IPS DF 6.9 (cell line): ENCODE data around the gene LETMD1.

Experiments used
- DNase-seq: peaks from one replicate; pipeline ENCODE4 v3.0.0-alpha.2; 2013; ENCODE audit warnings: low read depth, low spot score
- H3K27ac ChIP-seq: one replicate; pipeline ENCODE4 v1.5.1; 2013; ENCODE audit warnings: low read length, control low read depth
- H3K27me3 ChIP-seq: 2 replicates; pipeline ENCODE4 v1.6.1; 2013; ENCODE audit warnings: mild to moderate bottlenecking, low read length; ENCODE audit not compliant: control insufficient read depth, insufficient read depth
- H3K36me3 ChIP-seq: 2 replicates; pipeline ENCODE4 v1.6.1; 2013; ENCODE audit warnings: low read length; ENCODE audit not compliant: control insufficient read depth, insufficient read depth
- H3K4me1 ChIP-seq: 2 replicates; pipeline ENCODE4 v1.6.1; 2013; ENCODE audit warnings: low read length; ENCODE audit not compliant: control insufficient read depth, insufficient read depth
- H3K4me3 ChIP-seq: 2 replicates; pipeline ENCODE4 v1.5.1; 2013; ENCODE audit warnings: mild to moderate bottlenecking, low read length
- H3K9me3 ChIP-seq: 2 replicates; pipeline ENCODE4 v1.6.1; 2013; ENCODE audit warnings: low read length, inconsistent platforms; ENCODE audit not compliant: control insufficient read depth, insufficient read depth
- WGBS: extraction: QIAGEN DNeasy Blood & Tissue Kit; methylation state at CpG from one replicate; pipeline ENCODE4 v1.1.7; 2013; ENCODE audit warnings: mixed read lengths, missing lambda C conversion rate; ENCODE audit not compliant: insufficient read length, insufficient coverage; 5-methylcytosine and 5-hydroxymethylcytosine counted together

Gene LETMD1

DNA sequence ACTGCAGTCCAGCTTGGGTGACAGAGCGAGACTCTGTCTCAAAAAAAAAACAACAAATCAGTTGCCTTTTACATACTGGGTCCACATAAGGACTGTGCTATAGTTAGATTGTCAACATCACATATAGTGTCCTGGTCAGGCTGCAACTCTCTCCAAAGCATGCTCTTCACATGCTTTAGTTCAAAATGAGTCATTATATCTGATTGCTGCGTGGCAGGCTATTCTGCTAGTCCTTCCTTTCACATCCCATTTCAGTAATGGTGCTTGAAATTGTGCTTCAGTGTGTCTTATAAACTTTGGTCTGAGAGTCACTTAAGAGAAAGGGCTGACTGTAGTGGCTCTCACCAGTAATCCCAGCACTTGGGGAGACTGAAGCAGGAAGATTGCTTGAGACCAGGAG lies 6.9 kb downstream of the LETMD1 start:
- Histone ChIP-seq H3K27ac (no peak overlapping the region), H3K9me3 (no peaks in the 10 kb centered on the region), H3K36me3 (peaks cover 14% of the 10 kb centered on the region; the same call in 1 of the 2 replicates), H3K4me1 (no peaks in the 10 kb centered on the region), H3K4me3 (no peak overlapping the region), H3K27me3 (no peaks in the 10 kb centered on the region)
- WGBS = no CpG with 5 or more reads among the region's 2 CpGs
- DNase-seq = no peak

DNA sequence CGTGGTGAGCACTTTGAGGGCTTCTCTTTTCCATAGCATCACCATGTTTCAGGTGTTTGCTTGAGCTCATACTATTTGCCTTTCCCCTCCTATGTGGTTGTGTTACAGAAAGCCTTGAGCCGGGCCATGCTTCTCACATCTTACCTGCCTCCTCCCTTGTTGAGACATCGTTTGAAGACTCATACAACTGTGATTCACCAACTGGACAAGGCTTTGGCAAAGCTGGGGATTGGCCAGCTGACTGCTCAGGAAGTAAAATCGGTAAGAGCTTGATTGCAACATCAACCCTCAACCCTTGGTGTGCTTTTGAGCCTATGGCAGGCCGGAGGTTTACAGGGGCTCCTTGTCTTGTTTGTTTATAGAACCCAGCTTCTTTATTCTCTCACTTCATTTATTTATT lies 8.1 kb downstream of the LETMD1 start:
- no peaks in the 10 kb centered on the region for H3K4me1 ChIP-seq
- no CpG with 5 or more reads among the region's 5 CpGs for WGBS
- H3K36me3 ChIP-seq = peaks cover 14% of the 10 kb centered on the region; the same call in 1 of the 2 replicates
- DNase-seq = no peak
- H3K27me3 ChIP-seq = no peaks in the 10 kb centered on the region
- no peak overlapping the region for H3K27ac ChIP-seq
- H3K4me3 ChIP-seq = no peak overlapping the region
- no peaks in the 10 kb centered on the region for H3K9me3 ChIP-seq

DNA sequence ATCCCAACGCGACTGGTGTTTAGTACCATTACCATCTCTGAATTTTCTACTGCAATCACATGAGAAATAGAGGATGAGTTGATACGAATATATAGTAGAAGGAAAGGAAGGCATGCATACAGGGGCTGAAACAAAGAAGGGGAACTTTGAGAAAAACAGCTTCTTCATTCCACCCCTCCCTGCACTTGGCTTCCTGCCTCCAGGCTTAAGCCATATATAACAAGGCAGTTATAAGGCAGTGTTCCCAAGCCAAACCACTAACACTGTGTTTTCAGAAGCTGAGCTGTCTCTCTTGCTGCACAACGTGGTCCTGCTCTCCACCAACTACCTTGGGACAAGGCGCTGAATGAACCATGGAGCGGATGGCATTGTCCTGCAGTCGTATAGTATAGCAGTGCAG lies 11.0 kb downstream of the LETMD1 start:
- H3K27me3 ChIP-seq = no peaks in the 10 kb centered on the region
- no peak overlapping the region for H3K27ac ChIP-seq
- DNase-seq = no peak
- H3K36me3 ChIP-seq = peaks cover 17% of the 10 kb centered on the region; the same call in 1 of the 2 replicates
- WGBS = no CpG with 5 or more reads among the region's 7 CpGs
- no peaks in the 10 kb centered on the region for H3K9me3 ChIP-seq
- no peak overlapping the region for H3K4me3 ChIP-seq
- H3K4me1 ChIP-seq = no peaks in the 10 kb centered on the region

- DNase-seq = no peak
- no peaks in the 10 kb centered on the region for H3K9me3 ChIP-seq
- H3K27ac ChIP-seq = no peak overlapping the region
- no peaks in the 10 kb centered on the region for H3K4me1 ChIP-seq
- WGBS = no CpG with 5 or more reads among the region's 9 CpGs
- no peaks in the 10 kb centered on the region for H3K27me3 ChIP-seq
- peaks cover 25% of the 10 kb centered on the region; the same call in 1 of the 2 replicates for H3K36me3 ChIP-seq
- H3K4me3 ChIP-seq = no peak overlapping the region
Measured at GRCh38 chr12:51062631-51063397, 14.7 kb downstream of the LETMD1 start.

GRCh38 chr12:51065530-51065929 lies 17.4 kb downstream of the LETMD1 start:
- Histone ChIP-seq H3K4me1 (no peaks in the 10 kb centered on the region), H3K9me3 (no peaks in the 10 kb centered on the region), H3K4me3 (no peak overlapping the region), H3K27me3 (no peaks in the 10 kb centered on the region), H3K27ac (no peak overlapping the region), H3K36me3 (peaks cover 23% of the 10 kb centered on the region)
- no peak for DNase-seq
- WGBS = no CpG with 5 or more reads among the region's 5 CpGs

GRCh38 chr12:51067229-51067628 lies 19.1 kb downstream of the LETMD1 start:
- H3K9me3 ChIP-seq = no peaks in the 10 kb centered on the region

GRCh38 chr12:51067771-51068170 lies 19.6 kb downstream of the LETMD1 start:
- no peaks in the 10 kb centered on the region for H3K9me3 ChIP-seq
- H3K27ac ChIP-seq = no peak overlapping the region
- no peak for DNase-seq
- WGBS = no CpG with 5 or more reads among the region's 7 CpGs
- no peaks in the 10 kb centered on the region for H3K27me3 ChIP-seq
- no peaks in the 10 kb centered on the region for H3K4me1 ChIP-seq
- H3K36me3 ChIP-seq = peaks cover 26% of the 10 kb centered on the region
- no peak overlapping the region for H3K4me3 ChIP-seq

More at GRCh38 chr12:51067229-51067628, 19.1 kb downstream of the LETMD1 start:
- no peak overlapping the region for H3K27ac ChIP-seq
- H3K36me3 ChIP-seq = peaks cover 26% of the 10 kb centered on the region
- no CpG with 5 or more reads among the region's 4 CpGs for WGBS
- H3K4me1 ChIP-seq = no peaks in the 10 kb centered on the region
- DNase-seq = no peak
- H3K27me3 ChIP-seq = no peaks in the 10 kb centered on the region
- H3K4me3 ChIP-seq = no peak overlapping the region

GRCh38 chr12:51070004-51070403 lies 21.9 kb downstream of the LETMD1 start:
- no peak for DNase-seq
- Histone ChIP-seq H3K9me3 (no peaks in the 10 kb centered on the region), H3K27me3 (no peaks in the 10 kb centered on the region), H3K4me1 (no peaks in the 10 kb centered on the region), H3K27ac (no peak overlapping the region), H3K4me3 (no peak overlapping the region), H3K36me3 (peaks cover 21% of the 10 kb centered on the region)
- WGBS = no CpG with 5 or more reads among the region's 3 CpGs

- Histone ChIP-seq H3K4me1 (no peaks in the 10 kb centered on the region), H3K4me3 (no peak overlapping the region), H3K27me3 (no peaks in the 10 kb centered on the region), H3K9me3 (no peaks in the 10 kb centered on the region), H3K36me3 (peaks cover 14% of the 10 kb centered on the region), H3K27ac (no peak overlapping the region)
- no peak for DNase-seq
- WGBS = no CpG with 5 or more reads among the region's 2 CpGs
Measured at GRCh38 chr12:51071663-51072062, 23.5 kb downstream of the LETMD1 start.

DNA sequence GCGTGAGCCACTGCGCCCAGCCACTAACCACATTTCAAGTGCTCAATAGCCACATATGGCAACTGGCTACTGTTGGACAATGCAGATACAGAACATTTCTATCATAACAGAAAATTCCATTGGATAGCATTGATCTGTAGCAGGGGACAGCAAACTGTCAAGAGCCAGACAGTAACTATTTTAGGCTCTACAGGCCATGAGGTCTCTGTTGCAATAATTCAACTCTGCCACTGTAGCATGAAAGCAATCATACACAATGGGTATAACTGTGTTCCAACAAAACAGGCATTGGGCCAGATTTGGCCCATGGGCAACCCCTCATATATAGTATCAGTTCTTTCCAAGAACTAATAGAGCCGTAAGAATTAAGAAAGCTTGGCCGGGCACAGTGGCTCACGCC lies 27.3 kb downstream of the LETMD1 start:
- Histone ChIP-seq H3K36me3 (peaks cover 3% of the 10 kb centered on the region; the same call in 1 of the 2 replicates), H3K4me3 (no peak overlapping the region), H3K4me1 (no peaks in the 10 kb centered on the region), H3K27me3 (no peaks in the 10 kb centered on the region), H3K27ac (no peak overlapping the region), H3K9me3 (no peaks in the 10 kb centered on the region)
- no CpG with 5 or more reads among the region's 5 CpGs for WGBS
- DNase-seq = no peak
